Cardiac fibroblast (primary cell): ENCODE measurements around the gene CDH16.
"Not testable (repeated sequence)": the region's sequence is repeated elsewhere in the genome, so short reads cannot be mapped to it uniquely, and the experiment has no call there.

Experiments
- DNase-seq, 2 donors: peaks; one replicate each; pipeline versions ENCODE4 v3.0.0 to v3.0.0-alpha.2; 2010; ENCODE audit warnings: low read depth in 2 of 2
- H3K4me3 ChIP-seq, 2 donors: replicated peaks in 1 of 2; 1 replicate in 1 of 2; 2 replicates in 1 of 2; pipeline ENCODE4 v1.5.1; 2011; ENCODE audit warnings: low read depth in 2 of 2, low read length in 2 of 2, mild to moderate bottlenecking in 2 of 2, moderate library complexity in 1 of 2
- TF ChIP-seq, protein P1 (sequence below): IDR thresholded peaks from one replicate; pipeline ENCODE4 v1.5.1; 2011; ENCODE audit warnings: low read depth, mild to moderate bottlenecking, low read length, inconsistent platforms

CDH16 gene

DNA sequence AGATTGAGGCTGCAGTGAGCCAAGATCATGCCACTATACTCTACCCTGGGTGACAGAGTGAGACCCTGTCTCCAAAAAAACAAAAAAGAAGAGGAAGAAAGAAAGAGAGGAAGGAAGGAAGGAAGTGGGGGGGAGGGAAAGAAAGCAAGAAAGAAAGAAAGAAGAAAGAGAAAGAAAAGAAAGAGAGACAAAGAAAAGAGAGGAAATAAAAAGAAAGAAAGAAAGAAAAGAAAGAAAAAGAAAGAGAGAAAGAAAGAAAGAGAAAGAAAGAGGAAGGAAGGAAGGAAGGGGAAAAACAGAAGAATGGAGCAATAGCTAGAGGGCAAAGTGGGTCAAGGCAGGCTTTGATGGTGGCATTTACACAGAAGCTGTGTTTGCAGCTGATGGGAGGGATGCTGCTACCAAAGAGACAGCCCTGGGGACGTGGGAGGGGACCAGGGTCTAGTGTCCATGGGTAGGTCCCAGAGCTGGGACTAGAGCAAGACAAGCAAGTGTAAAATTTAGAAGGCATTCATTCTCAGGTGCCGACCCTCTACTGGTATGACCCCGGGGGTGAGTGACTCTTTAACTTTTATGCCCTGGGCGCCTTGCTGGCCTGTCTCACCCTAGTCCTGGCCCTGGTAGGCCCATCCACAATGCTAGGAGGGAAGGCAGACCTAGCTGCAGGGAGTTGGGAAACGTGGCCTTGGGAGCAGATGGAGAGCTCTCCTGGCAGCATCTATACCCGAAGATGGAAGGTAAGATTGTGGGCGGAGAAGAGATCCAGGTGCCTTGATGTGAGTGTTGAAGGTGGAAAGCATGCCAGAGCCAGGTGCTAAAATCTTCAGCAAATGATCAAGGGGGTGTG is 40.4 kb upstream of the CDH16 start:
- H3K4me3 ChIP-seq = no peak overlapping the region
- TF ChIP-seq, protein P1, sequence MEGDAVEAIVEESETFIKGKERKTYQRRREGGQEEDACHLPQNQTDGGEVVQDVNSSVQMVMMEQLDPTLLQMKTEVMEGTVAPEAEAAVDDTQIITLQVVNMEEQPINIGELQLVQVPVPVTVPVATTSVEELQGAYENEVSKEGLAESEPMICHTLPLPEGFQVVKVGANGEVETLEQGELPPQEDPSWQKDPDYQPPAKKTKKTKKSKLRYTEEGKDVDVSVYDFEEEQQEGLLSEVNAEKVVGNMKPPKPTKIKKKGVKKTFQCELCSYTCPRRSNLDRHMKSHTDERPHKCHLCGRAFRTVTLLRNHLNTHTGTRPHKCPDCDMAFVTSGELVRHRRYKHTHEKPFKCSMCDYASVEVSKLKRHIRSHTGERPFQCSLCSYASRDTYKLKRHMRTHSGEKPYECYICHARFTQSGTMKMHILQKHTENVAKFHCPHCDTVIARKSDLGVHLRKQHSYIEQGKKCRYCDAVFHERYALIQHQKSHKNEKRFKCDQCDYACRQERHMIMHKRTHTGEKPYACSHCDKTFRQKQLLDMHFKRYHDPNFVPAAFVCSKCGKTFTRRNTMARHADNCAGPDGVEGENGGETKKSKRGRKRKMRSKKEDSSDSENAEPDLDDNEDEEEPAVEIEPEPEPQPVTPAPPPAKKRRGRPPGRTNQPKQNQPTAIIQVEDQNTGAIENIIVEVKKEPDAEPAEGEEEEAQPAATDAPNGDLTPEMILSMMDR = no peak
- DNase-seq = no peak

DNA sequence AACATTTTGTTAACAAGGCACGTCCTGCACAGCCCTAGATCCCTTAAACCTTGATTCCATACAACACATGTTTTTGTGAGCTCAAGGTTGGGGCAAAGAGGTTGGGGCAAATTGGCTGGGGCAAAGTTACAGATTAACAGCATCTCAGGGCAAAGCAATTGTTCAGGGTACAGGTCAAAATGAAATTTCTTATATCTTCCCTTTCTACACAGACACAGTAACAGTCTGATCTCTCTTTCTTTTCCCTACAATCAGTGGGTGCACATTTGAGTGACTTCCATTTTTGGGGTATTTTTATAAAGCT is 37.4 kb upstream of the CDH16 start:
- H3K4me3 ChIP-seq, DNase-seq: not testable (repeated sequence)

DNA sequence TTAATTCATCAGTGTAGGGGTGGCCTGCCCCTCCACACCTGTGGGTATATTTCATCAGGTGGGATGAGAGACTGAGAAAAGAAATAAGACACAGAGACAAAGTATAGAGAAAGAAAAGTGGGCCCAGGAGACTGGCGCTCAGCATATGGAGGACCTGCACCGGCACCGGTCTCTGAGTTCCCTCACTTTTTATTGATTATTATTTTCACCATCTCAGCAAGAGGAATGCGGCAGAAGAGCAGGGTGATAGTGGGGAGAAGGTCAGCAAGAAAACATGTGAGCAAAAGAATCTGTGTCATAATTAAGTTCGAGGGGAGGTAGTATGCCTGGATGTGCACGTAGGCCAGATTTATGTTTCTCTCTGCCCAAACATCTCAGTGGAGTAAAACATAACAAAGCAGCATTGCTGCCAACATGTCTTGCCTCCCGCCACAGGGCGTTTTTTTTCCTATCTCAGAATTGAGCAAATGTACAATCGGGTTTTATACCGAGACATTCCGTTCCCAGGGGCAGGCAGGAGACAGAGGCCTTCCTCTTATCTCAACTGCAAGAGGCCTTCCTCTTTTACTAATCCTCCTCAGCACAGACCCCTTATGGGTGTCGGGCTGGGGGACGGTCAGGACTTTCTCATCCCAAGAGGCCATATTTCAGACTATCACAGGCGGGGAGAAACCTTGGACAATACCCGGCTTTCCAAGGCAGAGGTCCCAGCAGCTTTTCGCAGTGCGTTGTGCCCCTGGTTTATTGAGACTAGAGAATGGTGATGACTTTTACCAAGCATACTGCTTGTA is 36.9 kb upstream of the CDH16 start:
- not testable (repeated sequence) for DNase-seq, H3K4me3 ChIP-seq

- no peak overlapping the region for H3K4me3 ChIP-seq
- DNase-seq = peak; percentile 84 to 85
- TF ChIP-seq, protein P1 = peak; percentile 83
Measured at GRCh38 chr16:66954097-66954659, 35.5 kb upstream of the CDH16 start.

DNA sequence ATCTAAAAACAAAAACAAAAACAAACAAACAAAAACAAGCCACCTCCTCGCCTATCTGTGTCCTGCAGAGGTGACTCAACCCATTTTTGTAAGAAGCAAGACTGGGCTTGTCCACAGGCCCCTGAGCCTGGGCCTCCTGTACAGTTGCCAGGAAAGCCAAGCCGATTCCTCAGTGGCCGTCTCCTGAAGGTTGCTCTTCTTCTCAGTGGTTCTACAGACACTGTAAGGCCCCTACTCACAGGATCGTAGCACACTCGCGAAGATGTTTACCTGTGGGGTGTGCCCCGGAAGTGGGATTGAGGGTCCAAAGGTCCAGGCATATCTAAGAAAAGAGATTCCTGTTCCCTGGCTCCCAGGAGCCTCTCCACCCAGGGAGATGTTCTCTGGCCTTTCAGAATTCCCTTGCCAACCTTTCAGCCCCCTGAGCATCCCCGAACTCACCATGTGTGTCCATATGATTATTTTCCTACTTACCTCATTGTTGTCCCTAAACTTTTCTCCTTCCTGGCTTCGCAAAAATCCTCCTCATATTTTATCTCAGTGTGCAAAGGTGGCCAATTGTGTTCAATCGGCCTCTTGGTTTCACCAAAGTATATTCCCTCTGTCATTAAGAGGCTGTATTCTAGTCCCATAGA is 34.9 kb upstream of the CDH16 start:
- TF ChIP-seq, protein P1 = no peak
- no peak overlapping the region for H3K4me3 ChIP-seq
- no peak for DNase-seq

DNA sequence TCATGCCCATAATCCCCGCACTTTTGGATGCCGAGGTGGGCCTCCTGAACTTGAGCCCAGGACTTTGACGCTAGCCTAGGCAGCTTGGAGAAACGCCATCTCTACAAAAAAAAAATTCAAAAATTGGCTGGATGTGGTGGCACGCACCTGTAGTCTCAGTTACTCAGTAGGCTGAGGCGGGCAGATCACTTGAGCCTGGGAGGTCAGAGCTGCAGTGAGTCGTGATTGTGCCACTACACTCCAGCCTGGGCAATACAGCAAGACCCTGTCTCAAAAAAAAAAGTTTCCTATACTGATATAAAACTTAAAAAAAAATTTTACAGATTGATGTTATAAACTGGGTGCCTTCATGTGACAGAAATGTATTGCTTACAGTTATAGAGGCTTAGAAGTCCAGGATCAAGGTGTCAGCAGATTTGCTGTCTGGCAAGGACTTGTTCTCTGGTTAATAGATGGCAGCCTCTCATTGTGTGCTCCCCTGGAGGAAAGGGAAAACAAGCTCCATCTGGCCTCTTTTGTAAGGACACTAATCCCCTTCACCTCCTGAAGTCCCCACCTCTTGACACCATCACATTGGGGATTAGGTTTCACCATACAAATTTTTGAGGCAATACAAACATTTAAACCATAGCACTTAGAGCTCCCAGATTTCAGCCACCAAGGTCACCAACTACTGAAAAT is 33.9 kb upstream of the CDH16 start:
- TF ChIP-seq, protein P1 = no peak
- no peak overlapping the region for H3K4me3 ChIP-seq
- no peak for DNase-seq

- no peak overlapping the region for H3K4me3 ChIP-seq
- TF ChIP-seq, protein P1 = no peak
- no peak for DNase-seq
Measured at GRCh38 chr16:66950971-66951790, 32.5 kb upstream of the CDH16 start.
